Esophagus muscularis mucosa (tissue), 4 donors: Measurements from ENCODE around the gene ANKRD20A1. TPM values are rescaled to one million over a fixed set of nuclear protein-coding genes. Genes with fewer than 3 reads are reported as not detected.
"Not testable (repeated sequence)": the region's sequence is repeated elsewhere in the genome, so short reads cannot be mapped to it uniquely, and the experiment has no call there.

Experiments
- DNase-seq: peaks from one replicate; pipeline ENCODE4 v3.0.0-alpha.2; 2017; ENCODE audit errors: extremely low spot score
- H3K27ac ChIP-seq, 4 donors: fragments of 200-600 bp; sonication (generic); replicated peaks in 1 of 4; 1 replicate in 3 of 4; 2 replicates in 1 of 4; pipeline ENCODE4 v1.5.1; 2016 to 2019; ENCODE audit warnings: mild to moderate bottlenecking in 1 of 4
- H3K27me3 ChIP-seq, 4 donors: fragments of 200-600 bp; sonication (generic); one replicate each; pipeline versions ENCODE4 v1.5.1 to v1.6.0; 2016 to 2019
- H3K36me3 ChIP-seq, 4 donors: fragments of 200-600 bp; sonication (generic); one replicate each; pipeline ENCODE4 v1.5.1; 2016 to 2019
- H3K4me1 ChIP-seq, 4 donors: fragments of 200-600 bp; sonication (generic); one replicate each; pipeline ENCODE4 v1.5.1; 2016 to 2019
- H3K4me3 ChIP-seq, 4 donors: fragments of 200-600 bp; sonication (generic); 1 replicate in 2 of 4; 2 replicates in 2 of 4; pipeline ENCODE4 v1.5.1; 2016 to 2019; ENCODE audit warnings: mild to moderate bottlenecking in 4 of 4, moderate library complexity in 1 of 4
- H3K9me3 ChIP-seq, 4 donors: fragments of 200-600 bp; sonication (generic); 1 replicate in 3 of 4; 2 replicates in 1 of 4; pipeline ENCODE4 v1.5.1; 2016 to 2019
- WGBS: methylation state at CpG from one replicate; pipeline ENCODE4 v1.1.5; 2018; 5-methylcytosine and 5-hydroxymethylcytosine counted together
- intact Hi-C: fragments of 100-400 bp; cut with DNase I; formaldehyde crosslinking; loops from one replicate; pipeline ENCODE4 v1.15.1; 2023
- small RNA-seq, 3 donors: library from RNA; depleted of rRNA; stranded (forward); fragments of <200 nt; gene quantifications; one replicate each; pipeline ENCODE3, GENCODE V24; 2016
- total RNA-seq, 4 donors: library from RNA; depleted of rRNA; stranded (reverse); fragments of >200 nt; gene quantifications; one replicate each; pipeline versions ENCODE4 v1.1.0 to v1.2.1, GENCODE V29; 2016

The ANKRD20A1 gene
- total RNA-seq = under 1 TPM in 3 of 4 donors, not detected in 1; 0.83 to 0.92 (median 0.83) TPM

GRCh38 chr9:67858871-67859270 lies at the start of gene ANKRD20A1:
Gene ANKRD20A1, plus strand, starts transcription at chr9:67858931. Its CDS starts 496 bp downstream, at chr9:67859427.
- DNase-seq, intact Hi-C loops, H3K4me1 ChIP-seq, H3K9me3 ChIP-seq, H3K36me3 ChIP-seq, H3K27me3 ChIP-seq, H3K27ac ChIP-seq: not testable (repeated sequence)
- H3K4me3 ChIP-seq = peak within 1 kb of the TSS in 1 of 4 donors; percentile 34
- no CpG with 5 or more reads among the region's 41 CpGs for WGBS

GRCh38 chr9:67832088-67832487 lies 26.6 kb upstream of the ANKRD20A1 start:
- H3K27ac ChIP-seq, H3K4me1 ChIP-seq, DNase-seq, H3K9me3 ChIP-seq, H3K27me3 ChIP-seq, H3K4me3 ChIP-seq, H3K36me3 ChIP-seq, intact Hi-C loops: not testable (repeated sequence)
- 69% methylated on average over 5 of the region's 11 CpGs for WGBS

Small RNAs within 50 kb of the gene (small RNA-seq; reads per million reads assigned to genes)
- gene RNU6-368P = 0 reads per million in 3 donors
